Central memory CD4-positive, alpha-beta T cell (primary cell): ENCODE results near the gene SLC38A4.

ENCODE experiments used
- DNase-seq: peaks from one replicate; pipeline ENCODE4 v3.0.0; 2022

SLC38A4 gene

GRCh38 chr12:46811185-46811584 lies 14.6 kb downstream of the SLC38A4 start:
- peak; percentile 18 for DNase-seq

DNA sequence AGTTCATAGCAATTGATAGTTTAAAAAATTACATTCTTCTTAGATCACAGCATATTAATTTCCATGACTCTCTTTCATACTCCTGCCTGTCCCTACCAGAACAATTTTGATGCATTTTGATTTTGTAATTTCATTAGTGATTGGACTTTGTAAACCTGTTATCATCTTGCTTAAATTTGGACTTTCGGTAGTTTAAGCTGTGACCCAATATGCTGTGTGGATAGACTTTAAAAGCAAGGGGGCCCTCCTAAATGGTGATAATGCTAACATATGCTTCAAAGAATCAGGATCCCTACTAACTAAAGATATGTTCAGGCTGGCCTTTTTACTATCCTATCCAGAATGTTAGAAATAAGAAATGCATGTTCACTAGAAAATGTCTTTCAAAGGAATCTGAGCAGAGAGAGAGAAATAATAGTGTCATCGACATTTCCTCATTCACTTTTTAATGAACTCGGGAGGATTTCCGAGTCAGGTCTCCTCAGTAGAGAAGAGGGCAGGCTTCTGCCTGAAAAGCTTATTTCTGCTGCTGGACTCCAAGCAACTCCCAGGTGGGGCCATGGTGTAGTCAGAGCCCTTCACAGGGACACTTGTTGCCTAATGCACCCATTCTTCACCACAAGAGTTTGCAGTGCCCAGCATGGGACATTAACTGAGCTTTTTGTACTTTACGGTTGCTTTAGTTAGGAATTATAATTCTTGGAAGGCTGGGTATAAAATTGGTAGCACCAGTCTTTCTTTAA lies 16.7 kb downstream of the SLC38A4 start:
- DNase-seq = no peak

DNA sequence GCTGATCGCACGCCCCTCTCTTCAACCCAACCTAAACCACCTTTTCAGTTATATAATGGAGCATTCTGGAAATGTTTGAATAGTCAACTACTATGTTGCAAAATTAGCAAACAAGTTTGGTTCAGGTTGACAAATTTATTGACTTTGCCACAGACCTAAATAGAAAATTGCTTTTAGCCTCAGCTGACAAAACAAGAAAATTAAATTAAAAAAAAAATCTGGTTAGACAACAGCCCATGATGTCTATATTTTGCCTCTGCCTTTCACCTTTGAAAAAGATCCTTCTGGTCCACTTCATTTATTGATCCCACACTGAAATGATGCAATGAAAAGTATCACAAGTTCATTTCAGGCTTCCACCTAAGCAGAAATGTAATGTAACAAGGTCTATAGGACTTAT lies 17.5 kb downstream of the SLC38A4 start:
- DNase-seq = no peak

DNA sequence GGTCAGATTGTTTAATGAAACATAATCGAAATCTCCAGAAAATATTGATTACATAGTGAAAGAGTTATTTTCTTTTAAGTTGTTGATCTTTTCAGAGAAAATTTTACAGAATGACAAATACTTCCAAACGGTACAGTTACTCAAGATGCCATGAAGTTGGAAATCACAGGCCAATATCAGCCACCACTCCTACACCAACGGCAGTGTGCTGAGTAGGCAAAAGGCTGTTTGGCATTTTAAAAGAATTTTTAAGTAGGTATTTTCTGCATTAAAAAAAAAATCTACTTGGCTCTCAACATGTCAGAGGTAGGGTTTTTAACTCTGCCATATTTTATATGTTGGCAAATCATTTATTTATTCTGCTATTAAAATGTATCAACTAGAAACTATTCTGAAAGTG lies 21.7 kb downstream of the SLC38A4 start:
- DNase-seq = no peak

- no peak for DNase-seq
Observed at GRCh38 chr12:46803517-46803916, 22.3 kb downstream of the SLC38A4 start.

GRCh38 chr12:46801293-46801692 lies 24.5 kb downstream of the SLC38A4 start:
- no peak for DNase-seq

- DNase-seq = no peak
Observed at GRCh38 chr12:46800160-46800559, 25.6 kb downstream of the SLC38A4 start.

DNA sequence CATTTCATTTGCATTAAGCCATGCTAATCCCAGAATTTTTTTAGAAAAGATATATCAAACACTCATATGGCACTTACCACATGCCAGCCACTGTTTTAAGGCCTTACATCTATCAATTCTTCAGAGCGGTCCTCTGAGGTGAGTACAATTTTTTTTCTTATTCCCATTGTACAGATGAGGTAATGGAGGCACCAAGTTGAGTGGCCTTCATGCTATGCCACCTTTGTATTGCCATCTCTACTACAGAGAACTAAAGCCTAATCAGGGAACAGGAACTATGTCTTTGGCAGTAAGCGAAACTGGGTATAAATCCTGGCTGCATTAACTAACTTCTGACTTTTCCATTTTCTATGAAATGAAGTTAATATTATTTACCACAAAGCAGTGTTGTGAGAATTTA lies 27.1 kb downstream of the SLC38A4 start:
- DNase-seq = no peak

- no peak for DNase-seq
Observed at GRCh38 chr12:46798056-46798455, 27.7 kb downstream of the SLC38A4 start.

- DNase-seq = no peak
Observed at GRCh38 chr12:46795988-46796387, 29.8 kb downstream of the SLC38A4 start.

- DNase-seq = no peak
Observed at GRCh38 chr12:46794593-46795190, 31.1 kb downstream of the SLC38A4 start.

DNA sequence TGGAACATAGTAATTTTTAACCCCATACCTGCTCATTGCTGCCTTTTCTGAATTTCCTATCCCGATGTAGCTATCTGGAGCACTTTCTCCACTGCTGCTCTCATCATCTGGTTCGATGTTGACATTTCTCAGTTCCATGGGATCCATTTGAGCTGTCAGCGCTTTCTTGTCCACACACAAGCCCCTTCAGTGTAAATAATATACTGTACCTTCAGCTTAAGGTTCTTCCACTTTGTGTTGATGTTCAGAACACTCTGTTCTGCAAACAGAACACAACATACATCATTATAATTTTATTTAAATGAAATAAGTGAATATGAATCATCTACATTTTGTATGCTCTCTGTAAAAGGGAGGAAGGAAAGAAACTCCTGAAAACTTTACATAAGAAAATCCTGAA lies 32.9 kb downstream of the SLC38A4 start:
- DNase-seq = no peak

GRCh38 chr12:46790066-46790465 lies 35.7 kb downstream of the SLC38A4 start:
- DNase-seq = no peak

DNA sequence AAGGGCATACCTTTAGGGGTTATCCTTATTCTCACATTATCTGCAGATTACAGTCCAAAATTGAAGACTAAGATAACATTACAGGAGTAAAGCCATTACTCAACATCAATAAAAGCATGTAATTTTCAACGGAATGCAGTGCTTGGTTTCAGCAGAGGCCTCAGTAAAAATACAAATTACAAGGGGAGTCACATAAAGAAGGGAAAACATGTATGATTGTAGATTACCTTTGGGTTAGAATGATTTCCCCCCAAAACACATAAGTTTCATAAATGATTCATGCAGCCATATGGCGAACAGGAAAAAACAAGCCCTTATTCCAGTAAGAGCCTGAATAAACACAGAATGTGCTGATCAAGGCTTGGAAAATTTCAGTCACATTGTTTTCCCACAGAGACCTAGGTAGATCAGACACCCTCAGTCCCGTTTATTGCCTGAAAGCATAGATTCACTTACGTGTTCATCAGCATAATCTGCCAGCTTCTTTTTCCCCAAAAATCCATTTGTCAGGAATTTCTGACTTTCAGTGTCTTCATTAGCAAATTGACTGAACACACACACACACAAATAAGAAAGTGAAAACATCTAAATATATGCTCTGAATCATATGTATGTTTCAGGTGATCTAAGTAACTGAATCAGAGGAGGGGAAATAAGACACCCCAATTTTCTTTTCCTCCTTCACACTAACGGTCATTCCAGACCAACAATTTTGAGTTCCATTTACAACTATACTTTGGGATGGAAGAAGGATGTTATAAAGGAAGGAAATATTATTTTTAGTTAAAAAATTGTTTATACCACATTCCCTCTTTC lies 37.5 kb downstream of the SLC38A4 start:
- no peak for DNase-seq

DNA sequence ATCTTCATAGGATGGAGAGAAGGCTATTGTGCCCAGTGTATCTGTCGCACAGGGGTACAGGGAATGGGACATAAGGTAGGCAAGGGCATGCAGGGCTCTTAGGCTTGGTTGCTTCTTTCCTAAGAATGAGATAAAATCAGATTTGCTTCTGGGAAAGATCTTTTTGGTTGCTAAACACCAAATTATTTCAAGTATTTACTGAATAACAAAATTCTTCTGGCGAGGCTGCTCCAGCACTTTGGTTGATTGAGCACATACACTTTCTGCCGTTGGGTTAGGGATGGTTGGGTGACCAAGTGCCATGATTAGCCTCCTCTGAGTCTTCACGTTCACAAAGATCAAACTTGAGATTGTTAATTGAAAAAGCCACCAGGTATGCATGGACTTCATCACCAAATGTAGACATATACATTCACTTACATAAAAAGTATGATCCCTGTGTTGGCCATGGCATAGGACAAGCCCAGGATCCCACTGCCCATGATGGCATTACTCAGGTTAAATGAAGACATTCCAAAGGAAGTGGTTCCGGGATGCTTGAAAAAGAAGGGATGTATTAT lies 38.2 kb downstream of the SLC38A4 start:
- DNase-seq = no peak

GRCh38 chr12:46786774-46787173 lies 39.0 kb downstream of the SLC38A4 start:
- DNase-seq = no peak

DNA sequence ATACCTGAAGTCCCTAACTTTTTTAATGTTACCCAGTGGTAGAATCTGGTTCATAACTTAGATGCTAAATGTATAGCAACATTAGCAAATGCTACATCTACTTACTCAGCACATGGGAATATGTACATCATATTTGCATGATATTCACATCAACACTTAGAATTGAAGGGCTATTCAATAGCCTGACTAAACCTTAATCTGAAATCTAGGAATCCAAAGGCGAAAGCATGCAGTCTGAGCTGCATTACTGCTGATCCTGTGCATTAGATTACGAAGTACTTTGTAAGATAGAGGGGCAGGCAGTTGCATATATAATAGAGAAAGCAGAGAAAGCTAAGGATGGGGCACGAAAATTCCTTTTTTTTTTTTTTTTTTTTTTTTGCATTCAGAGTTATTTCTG lies 40.4 kb downstream of the SLC38A4 start:
- no peak for DNase-seq

- DNase-seq = no peak
Observed at GRCh38 chr12:46783871-46784270, 41.9 kb downstream of the SLC38A4 start.

- DNase-seq = no peak
Observed at GRCh38 chr12:46779879-46780278, 45.9 kb downstream of the SLC38A4 start.

- DNase-seq = no peak
Observed at GRCh38 chr12:46779063-46779462, 46.7 kb downstream of the SLC38A4 start.

DNA sequence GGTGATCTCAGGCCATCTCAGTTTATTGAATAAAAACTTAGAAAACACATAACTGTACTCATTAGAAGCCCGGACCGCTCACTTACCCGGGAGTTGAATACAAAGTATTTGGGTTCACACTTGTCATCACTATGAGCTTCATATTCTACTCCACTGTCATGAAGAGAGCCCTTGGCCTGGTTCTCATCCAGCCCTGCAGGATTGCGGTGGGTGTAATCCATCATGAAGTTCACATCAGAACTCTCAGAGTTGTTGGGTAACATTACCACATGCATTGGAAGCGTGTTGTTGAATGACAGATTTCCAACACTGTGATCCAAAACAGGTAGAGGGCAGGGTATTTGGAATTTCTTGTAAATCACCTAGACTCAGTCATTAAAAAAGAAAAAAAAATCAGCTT lies 47.4 kb downstream of the SLC38A4 start:
- no peak for DNase-seq

GRCh38 chr12:46777587-46777986 lies 48.2 kb downstream of the SLC38A4 start:
- DNase-seq = no peak

DNA sequence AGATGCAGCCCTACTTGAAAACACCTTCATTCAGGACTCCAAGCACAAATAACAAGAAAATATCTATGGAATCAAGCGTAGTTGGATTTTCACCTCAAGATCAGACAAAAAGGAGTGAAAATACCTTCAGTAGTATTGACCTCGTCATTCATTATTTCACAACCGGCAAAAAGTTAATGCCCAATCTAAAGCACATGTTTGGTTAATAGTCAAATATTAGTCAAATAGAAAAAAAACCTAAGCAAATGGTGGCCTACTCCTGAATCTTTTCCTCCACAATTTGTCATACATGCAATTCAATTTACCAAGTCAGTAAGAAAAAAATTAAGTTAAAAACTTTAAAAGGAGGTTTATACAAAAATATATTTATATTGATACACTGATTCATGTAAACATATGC lies 50.0 kb downstream of the SLC38A4 start:
- no peak for DNase-seq

DNA sequence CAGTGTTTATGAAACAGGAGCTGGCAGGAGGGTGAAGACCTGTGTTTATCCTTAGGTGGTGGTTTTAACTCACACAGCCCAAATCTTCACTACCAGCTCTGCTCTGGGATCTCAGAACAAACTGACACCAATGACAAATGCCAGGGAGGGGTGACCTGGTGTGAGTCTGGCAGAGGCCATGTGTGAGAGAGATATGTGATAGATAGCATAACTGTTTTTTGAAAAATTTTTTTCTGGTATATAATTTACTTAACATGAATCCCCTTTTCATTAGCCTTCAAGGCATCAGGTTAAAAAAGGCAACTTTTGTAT lies 51.5 kb downstream of the SLC38A4 start:
- DNase-seq = no peak
